Vagina (tissue), 2 donors: ENCODE measurements around the gene PRR5L. TPM values are rescaled to one million over a fixed set of nuclear protein-coding genes. Genes with fewer than 3 reads are reported as not detected.

Experiments
- DNase-seq, 2 donors: peaks; one replicate each; pipeline ENCODE4 v3.0.0-alpha.2; 2017; ENCODE audit errors: extremely low spot score in 2 of 2
- H3K27ac ChIP-seq: fragments of 200-600 bp; sonication (generic); one replicate; pipeline ENCODE4 v1.5.1; 2019
- H3K27me3 ChIP-seq: fragments of 200-600 bp; sonication (generic); one replicate; pipeline ENCODE4 v1.5.1; 2019
- H3K36me3 ChIP-seq, 2 donors: fragments of 200-600 bp; sonication (generic); one replicate each; pipeline ENCODE4 v1.5.1; 2017 to 2019
- H3K4me1 ChIP-seq: fragments of 200-600 bp; sonication (generic); one replicate; pipeline ENCODE4 v1.5.1; 2019
- H3K4me3 ChIP-seq, 2 donors: fragments of 200-600 bp; sonication (generic); 1 replicate in 1 of 2; 2 replicates in 1 of 2; pipeline ENCODE4 v1.5.1; 2016 to 2019
- H3K9me3 ChIP-seq: fragments of 200-600 bp; sonication (generic); one replicate; pipeline ENCODE4 v1.5.1; 2019
- POLR2A ChIP-seq, 2 donors: fragments of 450-650 bp; IDR thresholded peaks; one replicate each; pipeline ENCODE4 v1.6.1; 2017; ENCODE audit warnings: antibody characterized with exemption in 2 of 2, mild to moderate bottlenecking in 2 of 2, moderate library complexity in 2 of 2
- POLR2AphosphoS5 ChIP-seq, 2 donors: sonication (generic); formaldehyde crosslinking; IDR thresholded peaks; one replicate each; pipeline ENCODE4 v1.9.0; 2017; ENCODE audit warnings: antibody characterized with exemption in 2 of 2, mild to moderate bottlenecking in 2 of 2, low read depth in 1 of 2; ENCODE audit not compliant: insufficient read depth in 1 of 2
- intact Hi-C: fragments of 100-400 bp; cut with DNase I; formaldehyde crosslinking; loops from one replicate; pipeline ENCODE4 v1.15.1; 2023
- total RNA-seq: library from RNA; depleted of rRNA; stranded (reverse); fragments of >200 nt; gene quantifications from one replicate; pipeline ENCODE4 v1.2.3, GENCODE V29; 2016
- TF ChIP-seq, protein P1 (sequence below), 3 experiments: fragments of 450-650 bp in 2 of 3; fragments of 200-600 bp in 1 of 3; sonication (generic) in 1 of 3; IDR thresholded peaks; one replicate each; pipeline ENCODE4 v1.5.1; 2017 to 2019; ENCODE audit warnings: antibody characterized with exemption in 3 of 3, mild to moderate bottlenecking in 2 of 3, moderate library complexity in 2 of 3

PRR5L gene
- total RNA-seq, 1 donor from 2014 or later = 27.5 TPM

- no peaks in the 10 kb centered on the region for H3K27me3 ChIP-seq
- no peak overlapping the region for H3K27ac ChIP-seq
- no peaks in the 10 kb centered on the region for H3K36me3 ChIP-seq
- DNase-seq = no peak
- no peaks in the 10 kb centered on the region for H3K9me3 ChIP-seq
- H3K4me3 ChIP-seq = no peak overlapping the region
- TF ChIP-seq POLR2AphosphoS5 (IDR thresholded peaks at IDR 0.05; ENCODE audit: insufficient read depth in 1 of 2, low read depth in 1 of 2) (no peak), POLR2A (IDR thresholded peaks at IDR 0.05) (no peak)
- TF ChIP-seq, protein P1, sequence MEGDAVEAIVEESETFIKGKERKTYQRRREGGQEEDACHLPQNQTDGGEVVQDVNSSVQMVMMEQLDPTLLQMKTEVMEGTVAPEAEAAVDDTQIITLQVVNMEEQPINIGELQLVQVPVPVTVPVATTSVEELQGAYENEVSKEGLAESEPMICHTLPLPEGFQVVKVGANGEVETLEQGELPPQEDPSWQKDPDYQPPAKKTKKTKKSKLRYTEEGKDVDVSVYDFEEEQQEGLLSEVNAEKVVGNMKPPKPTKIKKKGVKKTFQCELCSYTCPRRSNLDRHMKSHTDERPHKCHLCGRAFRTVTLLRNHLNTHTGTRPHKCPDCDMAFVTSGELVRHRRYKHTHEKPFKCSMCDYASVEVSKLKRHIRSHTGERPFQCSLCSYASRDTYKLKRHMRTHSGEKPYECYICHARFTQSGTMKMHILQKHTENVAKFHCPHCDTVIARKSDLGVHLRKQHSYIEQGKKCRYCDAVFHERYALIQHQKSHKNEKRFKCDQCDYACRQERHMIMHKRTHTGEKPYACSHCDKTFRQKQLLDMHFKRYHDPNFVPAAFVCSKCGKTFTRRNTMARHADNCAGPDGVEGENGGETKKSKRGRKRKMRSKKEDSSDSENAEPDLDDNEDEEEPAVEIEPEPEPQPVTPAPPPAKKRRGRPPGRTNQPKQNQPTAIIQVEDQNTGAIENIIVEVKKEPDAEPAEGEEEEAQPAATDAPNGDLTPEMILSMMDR (IDR thresholded peaks at IDR 0.05) = no peak
- intact Hi-C loops = no loop called here
- H3K4me1 ChIP-seq = peaks cover 6% of the 10 kb centered on the region
These were observed 56.8 kb downstream of the PRR5L start for GRCh38 chr11:36352922-36353321.

- Histone ChIP-seq H3K9me3 (no peaks in the 10 kb centered on the region), H3K36me3 (no peaks in the 10 kb centered on the region), H3K4me1 (peaks cover 6% of the 10 kb centered on the region), H3K4me3 (no peak overlapping the region), H3K27me3 (no peaks in the 10 kb centered on the region), H3K27ac (no peak overlapping the region)
- no peak for DNase-seq
- intact Hi-C loops = no loop called here
- no peak for TF ChIP-seq POLR2AphosphoS5 (IDR thresholded peaks at IDR 0.05; ENCODE audit: insufficient read depth in 1 of 2, low read depth in 1 of 2)
- TF ChIP-seq, protein P1 (IDR thresholded peaks at IDR 0.05) = no peak
- TF ChIP-seq POLR2A (IDR thresholded peaks at IDR 0.05) = no peak
These were observed 58.3 kb downstream of the PRR5L start for GRCh38 chr11:36354221-36355003.

- Histone ChIP-seq H3K4me3 (no peak overlapping the region), H3K36me3 (no peaks in the 10 kb centered on the region), H3K4me1 (peaks cover 16% of the 10 kb centered on the region), H3K27me3 (no peaks in the 10 kb centered on the region), H3K9me3 (no peaks in the 10 kb centered on the region), H3K27ac (no peak overlapping the region)
- TF ChIP-seq, protein P1 (IDR thresholded peaks at IDR 0.05) = no peak
- TF ChIP-seq POLR2AphosphoS5 (IDR thresholded peaks at IDR 0.05; ENCODE audit: insufficient read depth in 1 of 2, low read depth in 1 of 2) = no peak
- no peak for TF ChIP-seq POLR2A (IDR thresholded peaks at IDR 0.05)
- intact Hi-C loops = no loop called here
- DNase-seq = no peak
These were observed 60.1 kb downstream of the PRR5L start for GRCh38 chr11:36356201-36356600.

- no peaks in the 10 kb centered on the region for H3K36me3 ChIP-seq
- H3K4me3 ChIP-seq = no peak overlapping the region
- H3K4me1 ChIP-seq = peaks cover 33% of the 10 kb centered on the region
- intact Hi-C loops = no loop called here
- no peak for DNase-seq
- H3K27ac ChIP-seq = no peak overlapping the region
- H3K9me3 ChIP-seq = no peaks in the 10 kb centered on the region
- H3K27me3 ChIP-seq = no peaks in the 10 kb centered on the region
- TF ChIP-seq POLR2AphosphoS5 (IDR thresholded peaks at IDR 0.05; ENCODE audit: insufficient read depth in 1 of 2, low read depth in 1 of 2) (no peak), POLR2A (IDR thresholded peaks at IDR 0.05) (no peak)
- TF ChIP-seq, protein P1 (IDR thresholded peaks at IDR 0.05) = no peak
These were observed 61.7 kb downstream of the PRR5L start for GRCh38 chr11:36357831-36358230.

DNA sequence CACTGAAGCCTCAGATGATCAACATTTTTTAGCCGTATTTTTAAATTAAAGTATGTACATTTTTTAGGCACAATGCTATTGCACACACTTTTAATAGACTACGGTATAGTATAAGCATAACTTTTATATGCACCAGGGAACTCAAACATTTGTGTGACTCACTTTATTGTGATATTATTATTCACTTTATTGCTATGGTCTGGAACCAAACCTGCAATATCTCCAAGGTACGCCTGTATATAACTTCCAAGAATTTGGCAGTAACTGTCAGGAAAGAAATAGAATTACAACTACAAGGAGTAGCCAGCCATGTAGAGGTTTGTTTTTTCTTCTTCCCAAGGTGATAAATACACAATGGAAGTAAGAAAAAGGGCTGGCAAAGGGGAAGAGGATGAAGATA is 62.3 kb downstream of the PRR5L start:
- Histone ChIP-seq H3K9me3 (no peaks in the 10 kb centered on the region), H3K4me1 (peaks cover 37% of the 10 kb centered on the region), H3K27ac (no peak overlapping the region), H3K27me3 (no peaks in the 10 kb centered on the region), H3K4me3 (no peak overlapping the region), H3K36me3 (no peaks in the 10 kb centered on the region)
- TF ChIP-seq POLR2A (IDR thresholded peaks at IDR 0.05) (no peak), POLR2AphosphoS5 (IDR thresholded peaks at IDR 0.05; ENCODE audit: insufficient read depth in 1 of 2, low read depth in 1 of 2) (no peak)
- intact Hi-C loops = no loop called here
- no peak for DNase-seq
